Measurements from ENCODE around the gene PP2D1. TPM values are rescaled to one million over a fixed set of nuclear protein-coding genes. Genes with fewer than 3 reads are reported as not detected.

Gene PP2D1
- total and polyA plus RNA-seq, 9 of the 15 experiments (the other 6 are each of a cell fraction or from before 2014, with no cell fraction given) = 0.07 to 0.10 TPM; not detected in 7

- no TSS peak for BruUV-seq (replicated peaks)
- no peak overlapping the region for H3K27ac ChIP-seq (ENCODE audit: extremely low read depth, low read depth, low read length)
- H3K27me3 ChIP-seq (ENCODE audit: control insufficient read depth in 2 of 2, insufficient read depth in 2 of 2, low read length in 2 of 2) = no peaks in the 10 kb centered on the region
- intact Hi-C loops (cut with micrococcal nuclease) (no loop called here), in situ Hi-C loops (cut with MboI) (no loop called here)
- peaks cover 66% of the 10 kb centered on the region for H3K79me2 ChIP-seq (ENCODE audit: control insufficient read depth, insufficient read depth, low read length)
- H2AFZ ChIP-seq (ENCODE audit: low read depth, low read length) = no peak overlapping the region
- no peaks in the 10 kb centered on the region for H3K9me1 ChIP-seq (ENCODE audit: control insufficient read depth, insufficient read depth, low read length)
- H3K4me1 ChIP-seq (replicated peaks in 1 of 2; ENCODE audit: control insufficient read depth in 2 of 2, insufficient read depth in 2 of 2, low read length in 2 of 2) = peaks cover 3 to 8% of the 10 kb centered on the region in 2 experiments; a peak in 4 of 5 replicates
- H3K36me3 ChIP-seq (ENCODE audit: control insufficient read depth, insufficient read depth, low read length) = peaks cover 49% of the 10 kb centered on the region
- no peak for TF ChIP-seq NR2C1 (IDR thresholded peaks at IDR 0.05)
- no peak for TF ChIP-seq NR2C1 (tag; IDR thresholded peaks at IDR 0.05)
- TF ChIP-seq NR2F6 (CRISPR knock-in tag; IDR thresholded peaks at IDR 0.05) = no peak
- no peak for TF ChIP-seq ZNF311 (CRISPR knock-in tag; IDR thresholded peaks at IDR 0.05)
- TF ChIP-seq ZNF146 (CRISPR knock-in tag; IDR thresholded peaks at IDR 0.05; ENCODE audit: unreplicated experiment) = no peak
- no peak for TF ChIP-seq SMARCA4 (IDR thresholded peaks at IDR 0.05)
- TF ChIP-seq NFIC (IDR thresholded peaks at IDR 0.05) = no peak
- TF ChIP-seq ZNF79 (CRISPR knock-in tag; IDR thresholded peaks at IDR 0.05; ENCODE audit: low read depth) = no peak
- TF ChIP-seq ZNF695 (CRISPR knock-in tag; IDR thresholded peaks at IDR 0.05) = no peak
- no peak for TF ChIP-seq MEF2A (IDR thresholded peaks at IDR 0.05; ENCODE audit: control insufficient read depth, low read depth, low read length)
- TF ChIP-seq LCOR (CRISPR knock-in tag; IDR thresholded peaks at IDR 0.05) = no peak
- TF ChIP-seq ZNF174 (CRISPR knock-in tag; IDR thresholded peaks at IDR 0.05) = no peak
- TF ChIP-seq NBN (IDR thresholded peaks at IDR 0.05; ENCODE audit: low read depth) = no peak
- no peak for TF ChIP-seq DLX4 (CRISPR knock-in tag; IDR thresholded peaks at IDR 0.05)
- TF ChIP-seq EWSR1 (IDR thresholded peaks at IDR 0.05; ENCODE audit: borderline replicate concordance, low read depth, partially characterized antibody) = no peak
- no peak for TF ChIP-seq SUPT5H (IDR thresholded peaks at IDR 0.05)
- TF ChIP-seq DNMT1 (IDR thresholded peaks at IDR 0.05) = no peak
- TF ChIP-seq HOXB6 (CRISPR knock-in tag; IDR thresholded peaks at IDR 0.05; ENCODE audit: borderline replicate concordance) = no peak
- TF ChIP-seq MLX (CRISPR knock-in tag; conservative IDR thresholded peaks at IDR 0.05) = no peak
- TF ChIP-seq, protein P1, sequence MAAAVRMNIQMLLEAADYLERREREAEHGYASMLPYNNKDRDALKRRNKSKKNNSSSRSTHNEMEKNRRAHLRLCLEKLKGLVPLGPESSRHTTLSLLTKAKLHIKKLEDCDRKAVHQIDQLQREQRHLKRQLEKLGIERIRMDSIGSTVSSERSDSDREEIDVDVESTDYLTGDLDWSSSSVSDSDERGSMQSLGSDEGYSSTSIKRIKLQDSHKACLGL (CRISPR knock-in tag; IDR thresholded peaks at IDR 0.05; ENCODE audit: borderline replicate concordance, poor library complexity, severe bottlenecking) = no peak
- TF ChIP-seq TAF1 (IDR thresholded peaks at IDR 0.05; ENCODE audit: control insufficient read depth, extremely low read depth, insufficient read depth, low read length, severe bottlenecking) = no peak
- 71% methylated on average over 3 of the region's 3 CpGs for WGBS (ENCODE audit: insufficient coverage, low coverage, missing lambda C conversion rate)
- FAIRE-seq = no peak
- no peaks in the 10 kb centered on the region for H4K20me1 ChIP-seq (replicated peaks; ENCODE audit: control insufficient read depth, insufficient read depth, low read length)
- no peak overlapping the region for H3K4me2 ChIP-seq (ENCODE audit: insufficient read depth, low read length)
- ATAC-seq = no peak
- H3K9me3 ChIP-seq (replicated peaks; ENCODE audit: control insufficient read depth, insufficient read depth, low read depth, low read length) = no peaks in the 10 kb centered on the region
- no peak for DNase-seq (ENCODE audit: extremely low read depth in 1 of 4, low spot score in 3 of 4)
- H3K9ac ChIP-seq (ENCODE audit: insufficient read depth in 1 of 2, low read depth in 2 of 2, low read length in 2 of 2) = no peak overlapping the region
- POLR2A ChIA-PET = interaction anchor here (0.8 to 1.1 kb wide), 2 partner anchors 10 to 185 kb away, joined by 3 to 5 read pairs; no protein-coding TSS in a partner anchor
- no peak overlapping the region for H3K4me3 ChIP-seq
- CTCF ChIA-PET (ENCODE audit: low intra/inter-chr PET ratio) = interaction anchor here (0.6 kb wide), 1 partner anchor 43 kb away, joined by 3 read pairs; no protein-coding TSS in a partner anchor
Observed at GRCh38 chr3:19972054-19972453, 40.0 kb downstream of the PP2D1 start.

All from K562 (cell line).